HG03135 (cell line): ENCODE data around the gene PERM1.
A peak's percentile ranks its signal among the peaks of the same experiment; 100 is the strongest.
"Not testable (repeated sequence)": the region's sequence is repeated elsewhere in the genome, so short reads cannot be mapped to it uniquely, and the experiment has no call there.

Source experiments
- ATAC-seq: cut with Tn5 transposase; IDR thresholded peaks from one replicate; pipeline ENCODE4 v1.9.1; 2021; ENCODE audit warnings: mild to moderate bottlenecking, moderate library complexity; ENCODE audit not compliant: unreplicated experiment

The PERM1 gene

GRCh38 chr1:980137-980571 is 1.7 kb downstream of the PERM1 start:
- ATAC-seq, result no peak

GRCh38 chr1:979744-980072 is 2.2 kb downstream of the PERM1 start:
- ATAC-seq, result no peak

- ATAC-seq, result no peak
These were observed 2.8 kb downstream of the PERM1 start for GRCh38 chr1:978835-979743.

- ATAC-seq, result no peak
These were observed 3.6 kb downstream of the PERM1 start for GRCh38 chr1:978069-978834.

- not testable (repeated sequence) for ATAC-seq
These were observed 5.1 kb downstream of the PERM1 start for GRCh38 chr1:976791-977190.

- peak; percentile 49 for ATAC-seq
These were observed 5.8 kb downstream of the PERM1 start for GRCh38 chr1:975896-976683.

GRCh38 chr1:975365-975764 is 6.5 kb downstream of the PERM1 start:
- no peak for ATAC-seq

- no peak for ATAC-seq
These were observed 7.1 kb downstream of the PERM1 start for GRCh38 chr1:974687-975328.

- ATAC-seq, result no peak
These were observed 7.6 kb downstream of the PERM1 start for GRCh38 chr1:974293-974640.

- no peak for ATAC-seq
These were observed 8.2 kb downstream of the PERM1 start for GRCh38 chr1:973459-974292.

- no peak for ATAC-seq
These were observed 9.0 kb downstream of the PERM1 start for GRCh38 chr1:972726-973458.

- ATAC-seq, result no peak
These were observed 10.0 kb downstream of the PERM1 start for GRCh38 chr1:971751-972506.

- no peak for ATAC-seq
These were observed 10.7 kb downstream of the PERM1 start for GRCh38 chr1:970973-971730.

- no peak for ATAC-seq
These were observed 11.5 kb downstream of the PERM1 start for GRCh38 chr1:970242-970972.

- no peak for ATAC-seq
These were observed 12.5 kb downstream of the PERM1 start for GRCh38 chr1:969260-969855.

- no peak for ATAC-seq
These were observed 14.2 kb downstream of the PERM1 start for GRCh38 chr1:967466-968343.
